HepG2 (cell line): Measurements from ENCODE around the gene CTNNBL1. TPM values are rescaled to one million over a fixed set of nuclear protein-coding genes. Genes with fewer than 3 reads are reported as not detected.

Experiments
- AGO2 ChIP-seq: fragments of 200-400 bp; formaldehyde crosslinking; optimal IDR thresholded peaks from 2 replicates; pipeline ENCODE3; 2017; ENCODE audit warnings: mild to moderate bottlenecking, low read depth, low read length, moderate library complexity
- DR1 ChIP-seq: sonication (generic); formaldehyde crosslinking; IDR thresholded peaks from 2 replicates; pipeline ENCODE4 v1.8.0; 2021; ENCODE audit warnings: mild to moderate bottlenecking, missing genetic modification reagents, inconsistent platforms
- ETV5 ChIP-seq: IDR thresholded peaks from 2 replicates; pipeline ENCODE4 v1.6.1; 2018; ENCODE audit warnings: missing biosample characterization, missing genetic modification reagents, inconsistent platforms, borderline replicate concordance
- HNRNPL ChIP-seq: fragments of 200-400 bp; formaldehyde crosslinking; IDR thresholded peaks from 2 replicates; pipeline ENCODE4 v1.6.1; 2017; ENCODE audit warnings: mild to moderate bottlenecking, low read depth, low read length
- MAFF ChIP-seq: IDR thresholded peaks from 2 replicates; pipeline ENCODE4 v1.6.1; 2011; ENCODE audit warnings: low read depth, low read length, improper control_type of control experiment
- MATR3 ChIP-seq: sonication (generic); formaldehyde crosslinking; IDR thresholded peaks from 2 replicates; pipeline ENCODE4 v1.4.0; 2020; ENCODE audit warnings: missing genetic modification reagents
- MYC ChIP-seq: sonication (generic); formaldehyde crosslinking; IDR thresholded peaks from 2 replicates; pipeline ENCODE4 v1.9.0; 2021; ENCODE audit warnings: missing genetic modification reagents, borderline replicate concordance
- SAP130 ChIP-seq: IDR thresholded peaks from 2 replicates; pipeline ENCODE4 v1.6.1; 2016; ENCODE audit warnings: low read depth
- SPEN ChIP-seq: sonication (generic); formaldehyde crosslinking; IDR thresholded peaks from 2 replicates; pipeline ENCODE4 v1.5.1; 2020; ENCODE audit warnings: low read depth, mild to moderate bottlenecking, missing genetic modification reagents
- ZNF260 ChIP-seq: sonication (generic); formaldehyde crosslinking; IDR thresholded peaks from 2 replicates; pipeline ENCODE4 v1.4.0; 2020; ENCODE audit warnings: missing genetic modification reagents, low read depth, mild to moderate bottlenecking, borderline replicate concordance
- ZNF292 ChIP-seq: sonication (generic); formaldehyde crosslinking; IDR thresholded peaks from 2 replicates; pipeline ENCODE4 v1.8.1; 2022; ENCODE audit warnings: mild to moderate bottlenecking, low read depth, missing genetic modification reagents, borderline replicate concordance
- ZNF34 ChIP-seq: sonication (generic); formaldehyde crosslinking; IDR thresholded peaks from 2 replicates; pipeline ENCODE4 v1.4.0; 2020; ENCODE audit warnings: mild to moderate bottlenecking, missing genetic modification reagents, borderline replicate concordance
- ZNF724P ChIP-seq: sonication (generic); formaldehyde crosslinking; IDR thresholded peaks from 2 replicates; pipeline ENCODE4 v1.8.0; 2022; ENCODE audit warnings: missing genetic modification reagents, borderline replicate concordance
- ZNF891 ChIP-seq: sonication (generic); formaldehyde crosslinking; IDR thresholded peaks from 2 replicates; pipeline ENCODE4 v1.5.0; 2020; ENCODE audit warnings: mild to moderate bottlenecking, missing genetic modification reagents
- polyA plus RNA-seq, 8 experiments: library from polyadenylated mRNA; depleted of rRNA in 3 of 8; stranded (reverse) in 7 of 8; unstranded in 1 of 8; fragments of >200 nt; fragmentation: Illumina TruSeq in 4 of 8; extraction: Trizol in 4 of 8; gene quantifications; 2 replicates each; pipeline versions ENCODE4 v1.2.1 to v1.2.3, GENCODE V29; 2011 to 2016; ENCODE audit warnings: low read depth in 4 of 8, missing spikeins in 1 of 8, mixed read lengths in 1 of 8; ENCODE audit not compliant: insufficient read depth in 1 of 8
- total RNA-seq, 5 experiments: library from RNA; depleted of rRNA; stranded (reverse); fragments of >200 nt; fragmentation: Illumina TruSeq; extraction: Trizol; gene quantifications; 2 replicates each; pipeline ENCODE4 v1.2.3, GENCODE V29; 2016; ENCODE audit warnings: low read depth in 1 of 5
- TF ChIP-seq, protein P1 (sequence below): sonication (generic); formaldehyde crosslinking; IDR thresholded peaks from 2 replicates; pipeline ENCODE4 v1.4.0; 2020; ENCODE audit warnings: missing genetic modification reagents
- TF ChIP-seq, protein P2 (sequence below): IDR thresholded peaks from 2 replicates; pipeline ENCODE4 v1.6.1; 2016; ENCODE audit warnings: mild to moderate bottlenecking, missing biosample characterization, missing genetic modification reagents
- TF ChIP-seq, protein P3 (sequence below): IDR thresholded peaks from 2 replicates; pipeline ENCODE4 v1.6.1; 2016; ENCODE audit warnings: low read depth, control low read depth
- TF ChIP-seq, protein P4 (sequence below): sonication (generic); formaldehyde crosslinking; IDR thresholded peaks from 2 replicates; pipeline ENCODE4 v1.8.0; 2022; ENCODE audit warnings: mild to moderate bottlenecking, missing genetic modification reagents, borderline replicate concordance
- TF ChIP-seq, protein P5 (sequence below): sonication (generic); formaldehyde crosslinking; IDR thresholded peaks from 2 replicates; pipeline ENCODE4 v1.5.1; 2020; ENCODE audit warnings: missing genetic modification reagents, mild to moderate bottlenecking, borderline replicate concordance
- TF ChIP-seq, protein P6 (sequence below): sonication (generic); formaldehyde crosslinking; IDR thresholded peaks from 2 replicates; pipeline ENCODE4 v1.8.1; 2023; ENCODE audit warnings: missing genetic modification reagents, mild to moderate bottlenecking, borderline replicate concordance

CTNNBL1 gene
- total and polyA plus RNA-seq, 2 of the 13 experiments (the other 11 are each of a cell fraction or from before 2014, with no cell fraction given): 49.3 to 94.6 TPM

DNA sequence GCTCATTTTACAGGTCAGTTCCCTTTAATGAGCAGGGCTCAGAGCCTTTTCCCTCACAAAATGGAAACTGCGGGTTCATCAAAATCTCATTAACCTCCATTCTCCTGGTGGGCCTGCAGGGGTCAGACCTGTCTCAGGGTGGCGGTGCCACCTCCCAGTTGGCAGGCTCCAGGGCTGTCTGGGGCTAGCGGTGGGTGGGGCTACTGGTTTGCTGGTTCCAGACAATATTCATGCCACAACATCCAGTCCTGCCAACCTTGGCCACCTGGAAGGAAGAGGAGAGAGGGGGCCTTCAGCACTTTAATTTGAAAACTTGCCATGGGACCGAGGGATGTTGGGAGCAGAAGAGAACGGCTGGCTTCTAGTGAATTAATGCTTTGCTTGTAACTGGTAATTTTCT lies 41.9 kb upstream of the CTNNBL1 start (continued):
- TF ChIP-seq, protein P1, sequence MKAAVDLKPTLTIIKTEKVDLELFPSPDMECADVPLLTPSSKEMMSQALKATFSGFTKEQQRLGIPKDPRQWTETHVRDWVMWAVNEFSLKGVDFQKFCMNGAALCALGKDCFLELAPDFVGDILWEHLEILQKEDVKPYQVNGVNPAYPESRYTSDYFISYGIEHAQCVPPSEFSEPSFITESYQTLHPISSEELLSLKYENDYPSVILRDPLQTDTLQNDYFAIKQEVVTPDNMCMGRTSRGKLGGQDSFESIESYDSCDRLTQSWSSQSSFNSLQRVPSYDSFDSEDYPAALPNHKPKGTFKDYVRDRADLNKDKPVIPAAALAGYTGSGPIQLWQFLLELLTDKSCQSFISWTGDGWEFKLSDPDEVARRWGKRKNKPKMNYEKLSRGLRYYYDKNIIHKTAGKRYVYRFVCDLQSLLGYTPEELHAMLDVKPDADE (CRISPR knock-in tag): no peak
- TF ChIP-seq, protein P2, sequence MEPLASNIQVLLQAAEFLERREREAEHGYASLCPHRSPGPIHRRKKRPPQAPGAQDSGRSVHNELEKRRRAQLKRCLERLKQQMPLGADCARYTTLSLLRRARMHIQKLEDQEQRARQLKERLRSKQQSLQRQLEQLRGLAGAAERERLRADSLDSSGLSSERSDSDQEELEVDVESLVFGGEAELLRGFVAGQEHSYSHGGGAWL (CRISPR knock-in tag): 0 out of 2 replicates have a peak, but pooled peaks have one; percentile 35
- TF ChIP-seq MATR3 (CRISPR knock-in tag): no peak
- no peak for TF ChIP-seq ETV5 (CRISPR knock-in tag)
- TF ChIP-seq, protein P3, sequence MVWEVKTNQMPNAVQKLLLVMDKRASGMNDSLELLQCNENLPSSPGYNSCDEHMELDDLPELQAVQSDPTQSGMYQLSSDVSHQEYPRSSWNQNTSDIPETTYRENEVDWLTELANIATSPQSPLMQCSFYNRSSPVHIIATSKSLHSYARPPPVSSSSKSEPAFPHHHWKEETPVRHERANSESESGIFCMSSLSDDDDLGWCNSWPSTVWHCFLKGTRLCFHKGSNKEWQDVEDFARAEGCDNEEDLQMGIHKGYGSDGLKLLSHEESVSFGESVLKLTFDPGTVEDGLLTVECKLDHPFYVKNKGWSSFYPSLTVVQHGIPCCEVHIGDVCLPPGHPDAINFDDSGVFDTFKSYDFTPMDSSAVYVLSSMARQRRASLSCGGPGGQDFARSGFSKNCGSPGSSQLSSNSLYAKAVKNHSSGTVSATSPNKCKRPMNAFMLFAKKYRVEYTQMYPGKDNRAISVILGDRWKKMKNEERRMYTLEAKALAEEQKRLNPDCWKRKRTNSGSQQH: no peak
- no peak for TF ChIP-seq SAP130 (CRISPR knock-in tag)
- peak; percentile 73 for TF ChIP-seq MAFF
- TF ChIP-seq, protein P4, sequence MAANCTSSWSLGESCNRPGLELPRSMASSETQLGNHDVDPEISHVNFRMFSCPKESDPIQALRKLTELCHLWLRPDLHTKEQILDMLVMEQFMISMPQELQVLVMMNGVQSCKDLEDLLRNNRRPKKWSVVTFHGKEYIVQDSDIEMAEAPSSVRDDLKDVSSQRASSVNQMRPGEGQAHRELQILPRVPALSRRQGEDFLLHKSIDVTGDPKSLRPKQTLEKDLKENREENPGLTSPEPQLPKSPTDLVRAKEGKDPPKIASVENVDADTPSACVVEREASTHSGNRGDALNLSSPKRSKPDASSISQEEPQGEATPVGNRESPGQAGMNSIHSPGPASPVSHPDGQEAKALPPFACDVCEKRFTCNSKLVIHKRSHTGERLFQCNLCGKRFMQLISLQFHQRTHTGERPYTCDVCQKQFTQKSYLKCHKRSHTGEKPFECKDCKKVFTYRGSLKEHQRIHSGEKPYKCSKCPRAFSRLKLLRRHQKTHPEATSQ (CRISPR knock-in tag): no peak
- TF ChIP-seq DR1 (CRISPR knock-in tag): no peak
- TF ChIP-seq, protein P5, sequence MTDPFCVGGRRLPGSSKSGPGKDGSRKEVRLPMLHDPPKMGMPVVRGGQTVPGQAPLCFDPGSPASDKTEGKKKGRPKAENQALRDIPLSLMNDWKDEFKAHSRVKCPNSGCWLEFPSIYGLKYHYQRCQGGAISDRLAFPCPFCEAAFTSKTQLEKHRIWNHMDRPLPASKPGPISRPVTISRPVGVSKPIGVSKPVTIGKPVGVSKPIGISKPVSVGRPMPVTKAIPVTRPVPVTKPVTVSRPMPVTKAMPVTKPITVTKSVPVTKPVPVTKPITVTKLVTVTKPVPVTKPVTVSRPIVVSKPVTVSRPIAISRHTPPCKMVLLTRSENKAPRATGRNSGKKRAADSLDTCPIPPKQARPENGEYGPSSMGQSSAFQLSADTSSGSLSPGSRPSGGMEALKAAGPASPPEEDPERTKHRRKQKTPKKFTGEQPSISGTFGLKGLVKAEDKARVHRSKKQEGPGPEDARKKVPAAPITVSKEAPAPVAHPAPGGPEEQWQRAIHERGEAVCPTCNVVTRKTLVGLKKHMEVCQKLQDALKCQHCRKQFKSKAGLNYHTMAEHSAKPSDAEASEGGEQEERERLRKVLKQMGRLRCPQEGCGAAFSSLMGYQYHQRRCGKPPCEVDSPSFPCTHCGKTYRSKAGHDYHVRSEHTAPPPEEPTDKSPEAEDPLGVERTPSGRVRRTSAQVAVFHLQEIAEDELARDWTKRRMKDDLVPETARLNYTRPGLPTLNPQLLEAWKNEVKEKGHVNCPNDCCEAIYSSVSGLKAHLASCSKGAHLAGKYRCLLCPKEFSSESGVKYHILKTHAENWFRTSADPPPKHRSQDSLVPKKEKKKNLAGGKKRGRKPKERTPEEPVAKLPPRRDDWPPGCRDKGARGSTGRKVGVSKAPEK: peak; percentile 54; the same call in 1 of the 2 replicates
- TF ChIP-seq, protein P6, sequence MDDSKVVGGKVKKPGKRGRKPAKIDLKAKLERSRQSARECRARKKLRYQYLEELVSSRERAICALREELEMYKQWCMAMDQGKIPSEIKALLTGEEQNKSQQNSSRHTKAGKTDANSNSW: no peak
- TF ChIP-seq MYC: no peak
- no peak for TF ChIP-seq ZNF724P (CRISPR knock-in tag)
- no peak for TF ChIP-seq ZNF292 (CRISPR knock-in tag)
- TF ChIP-seq ZNF34 (CRISPR knock-in tag): no peak
- no peak for TF ChIP-seq AGO2
- TF ChIP-seq HNRNPL: no peak
- TF ChIP-seq SPEN (CRISPR knock-in tag): no peak
- no peak for TF ChIP-seq ZNF891 (CRISPR knock-in tag)
- no peak for TF ChIP-seq ZNF260
